Activated T-helper 9 cell treated with anti-CD3 and anti-CD28 coated beads, Interleukin-2, amount 50 U/mL, for 16 hours (primary cell): ENCODE measurements around the gene PROKR1.
"Not testable (repeated sequence)": the region's sequence is repeated elsewhere in the genome, so short reads cannot be mapped to it uniquely, and the experiment has no call there.

Source experiments
- DNase-seq: peaks from one replicate; pipeline ENCODE4 v3.0.0-alpha.2; 2020; ENCODE audit warnings: low read depth

The PROKR1 gene

GRCh38 chr2:68643011-68643873 is at the start of gene PROKR1:
TSS of gene PROKR1 (plus strand) at chr2:68643579. CDS start at chr2:68645822, 2,243 bp downstream.
- no peak for DNase-seq

GRCh38 chr2:68594041-68594440 is 49.3 kb upstream of the PROKR1 start:
- no peak for DNase-seq

- peak; percentile 12 for DNase-seq
Measured at GRCh38 chr2:68594674-68595492, 48.5 kb upstream of the PROKR1 start.

GRCh38 chr2:68595493-68595785 is 47.9 kb upstream of the PROKR1 start:
- DNase-seq, result not testable (repeated sequence)

GRCh38 chr2:68600495-68600894 is 42.9 kb upstream of the PROKR1 start:
- DNase-seq, result not testable (repeated sequence)

- no peak for DNase-seq
Measured at GRCh38 chr2:68603059-68603458, 40.3 kb upstream of the PROKR1 start.

GRCh38 chr2:68604077-68604476 is 39.3 kb upstream of the PROKR1 start:
- DNase-seq, result no peak

- DNase-seq, result no peak
Measured at GRCh38 chr2:68605939-68606338, 37.4 kb upstream of the PROKR1 start.

GRCh38 chr2:68606759-68607158 is 36.6 kb upstream of the PROKR1 start:
- no peak for DNase-seq

GRCh38 chr2:68607837-68608236 is 35.5 kb upstream of the PROKR1 start:
- no peak for DNase-seq

- DNase-seq, result no peak
Measured at GRCh38 chr2:68612765-68613519, 30.4 kb upstream of the PROKR1 start.

- DNase-seq, result no peak
Measured at GRCh38 chr2:68620772-68621171, 22.6 kb upstream of the PROKR1 start.

GRCh38 chr2:68623820-68624219 is 19.6 kb upstream of the PROKR1 start:
- no peak for DNase-seq

- no peak for DNase-seq
Measured at GRCh38 chr2:68627615-68628014, 15.8 kb upstream of the PROKR1 start.

- no peak for DNase-seq
Measured at GRCh38 chr2:68632021-68632420, 11.4 kb upstream of the PROKR1 start.

GRCh38 chr2:68637047-68637446 is 6.3 kb upstream of the PROKR1 start:
- DNase-seq, result no peak

- no peak for DNase-seq
Measured at GRCh38 chr2:68643874-68644485, 601 bp downstream of the PROKR1 start.

- no peak for DNase-seq
Measured at GRCh38 chr2:68645523-68645922, 2.1 kb downstream of the PROKR1 start.

GRCh38 chr2:68646303-68646702 is 2.9 kb downstream of the PROKR1 start:
- DNase-seq, result no peak

- no peak for DNase-seq
Measured at GRCh38 chr2:68650645-68651044, 7.3 kb downstream of the PROKR1 start.

GRCh38 chr2:68653034-68653433 is 9.7 kb downstream of the PROKR1 start:
- DNase-seq, result no peak

GRCh38 chr2:68653538-68653982 is 10.2 kb downstream of the PROKR1 start:
- DNase-seq, result no peak
